HepG2 (cell line): Measurements from ENCODE around the gene SCUBE1. TPM values are rescaled to one million over a fixed set of nuclear protein-coding genes. Genes with fewer than 3 reads are reported as not detected.
A peak's percentile ranks its signal among the peaks of the same experiment; 100 is the strongest.

Source experiments
- BORCS8-MEF2B ChIP-seq: sonication (generic); formaldehyde crosslinking; IDR thresholded peaks from 2 replicates; pipeline ENCODE4 v1.8.0; 2022; ENCODE audit warnings: mild to moderate bottlenecking, missing genetic modification reagents
- CBX1 ChIP-seq: IDR thresholded peaks from one replicate; pipeline ENCODE4 v1.6.1; 2016; ENCODE audit warnings: antibody characterized with exemption, low read depth
- CHD4 ChIP-seq: fragments of 200-600 bp; sonication (generic); IDR thresholded peaks from 2 replicates; pipeline ENCODE4 v1.7.0; 2017; ENCODE audit warnings: mild to moderate bottlenecking, low read length, borderline replicate concordance
- CREB1 ChIP-seq, 2 experiments: fragments of 450-650 bp in 1 of 2; IDR thresholded peaks; 2 replicates each; pipeline ENCODE4 v1.6.1; 2016 to 2017; ENCODE audit warnings: control low read depth in 1 of 2, mild to moderate bottlenecking in 1 of 2, missing compliant biosample characterization in 1 of 2, missing genetic modification characterization in 1 of 2
- FOXP1 ChIP-seq, 2 experiments: fragments of 450-650 bp in 1 of 2; IDR thresholded peaks; 2 replicates each; pipeline ENCODE4 v1.6.1; 2017 to 2018; ENCODE audit warnings: antibody characterized with exemption in 1 of 2
- GPN1 ChIP-seq: sonication (generic); formaldehyde crosslinking; IDR thresholded peaks from 2 replicates; pipeline ENCODE4 v1.5.1; 2020; ENCODE audit warnings: missing genetic modification reagents, borderline replicate concordance
- HNF4G ChIP-seq, 2 experiments: sonication (generic) in 1 of 2; formaldehyde crosslinking in 1 of 2; IDR thresholded peaks; 2 replicates each; pipeline versions ENCODE4 v1.4.0 to v1.6.1; 2011 to 2020; ENCODE audit warnings: borderline replicate concordance in 2 of 2, low read depth in 2 of 2, mild to moderate bottlenecking in 2 of 2, low read length in 1 of 2, missing genetic modification reagents in 1 of 2, moderate library complexity in 1 of 2
- HOXA3 ChIP-seq: sonication (generic); formaldehyde crosslinking; IDR thresholded peaks from 2 replicates; pipeline ENCODE4 v1.5.0; 2020; ENCODE audit warnings: missing genetic modification reagents
- NFIC ChIP-seq: IDR thresholded peaks from 2 replicates; pipeline ENCODE4 v1.6.1; 2012; ENCODE audit warnings: mild to moderate bottlenecking, low read length, inconsistent platforms
- NR3C1 ChIP-seq: sonication (generic); formaldehyde crosslinking; IDR thresholded peaks from 2 replicates; pipeline ENCODE4 v1.4.0; 2020; ENCODE audit warnings: missing genetic modification reagents
- PRDM4 ChIP-seq: sonication (generic); formaldehyde crosslinking; IDR thresholded peaks from 2 replicates; pipeline ENCODE4 v1.9.0; 2021; ENCODE audit warnings: missing genetic modification reagents, borderline replicate concordance
- SIN3A ChIP-seq: IDR thresholded peaks from 2 replicates; pipeline ENCODE4 v1.6.1; 2011; ENCODE audit warnings: low read depth, mild to moderate bottlenecking, control low read depth, low read length, borderline replicate concordance
- TFAP4 ChIP-seq: sonication (generic); IDR thresholded peaks from 2 replicates; pipeline ENCODE4 v1.6.1; 2016; ENCODE audit warnings: low read depth, borderline replicate concordance
- ZFP1 ChIP-seq: IDR thresholded peaks from 2 replicates; pipeline ENCODE4 v1.6.1; 2016
- ZKSCAN1 ChIP-seq: fragments of 150-350 bp; IDR thresholded peaks from 2 replicates; pipeline ENCODE4 v1.6.1; 2014; ENCODE audit warnings: low read length
- ZNF180 ChIP-seq: sonication (generic); formaldehyde crosslinking; IDR thresholded peaks from 2 replicates; pipeline ENCODE4 v1.4.0; 2020; ENCODE audit warnings: low read depth, missing genetic modification reagents, borderline replicate concordance
- ZNF281 ChIP-seq: sonication (generic); formaldehyde crosslinking; IDR thresholded peaks from 2 replicates; pipeline ENCODE4 v1.4.0; 2020; ENCODE audit warnings: missing genetic modification reagents, borderline replicate concordance
- ZNF333 ChIP-seq: sonication (generic); formaldehyde crosslinking; IDR thresholded peaks from 2 replicates; pipeline ENCODE4 v1.4.0; 2020; ENCODE audit warnings: mild to moderate bottlenecking, missing genetic modification reagents, borderline replicate concordance
- ZNF34 ChIP-seq: sonication (generic); formaldehyde crosslinking; IDR thresholded peaks from 2 replicates; pipeline ENCODE4 v1.4.0; 2020; ENCODE audit warnings: mild to moderate bottlenecking, missing genetic modification reagents, borderline replicate concordance
- ZNF577 ChIP-seq: sonication (generic); formaldehyde crosslinking; IDR thresholded peaks from 2 replicates; pipeline ENCODE4 v1.4.0; 2020; ENCODE audit warnings: mild to moderate bottlenecking, low read depth, missing genetic modification reagents, borderline replicate concordance
- ZNF616 ChIP-seq: sonication (generic); formaldehyde crosslinking; IDR thresholded peaks from 2 replicates; pipeline ENCODE4 v1.5.0; 2020; ENCODE audit warnings: low read depth, mild to moderate bottlenecking, missing genetic modification reagents
- ZNF747 ChIP-seq: sonication (generic); formaldehyde crosslinking; IDR thresholded peaks from 2 replicates; pipeline ENCODE4 v1.8.1; 2023; ENCODE audit warnings: missing genetic modification reagents, mild to moderate bottlenecking, borderline replicate concordance
- ZZZ3 ChIP-seq: sonication (generic); formaldehyde crosslinking; IDR thresholded peaks from 2 replicates; pipeline ENCODE4 v1.4.0; 2020; ENCODE audit warnings: missing genetic modification reagents, mild to moderate bottlenecking, borderline replicate concordance
- polyA plus RNA-seq, 8 experiments: library from polyadenylated mRNA; depleted of rRNA in 3 of 8; stranded (reverse) in 7 of 8; unstranded in 1 of 8; fragments of >200 nt; fragmentation: Illumina TruSeq in 4 of 8; extraction: Trizol in 4 of 8; gene quantifications; 2 replicates each; pipeline versions ENCODE4 v1.2.1 to v1.2.3, GENCODE V29; 2011 to 2016; ENCODE audit warnings: low read depth in 4 of 8, missing spikeins in 1 of 8, mixed read lengths in 1 of 8; ENCODE audit not compliant: insufficient read depth in 1 of 8
- total RNA-seq, 5 experiments: library from RNA; depleted of rRNA; stranded (reverse); fragments of >200 nt; fragmentation: Illumina TruSeq; extraction: Trizol; gene quantifications; 2 replicates each; pipeline ENCODE4 v1.2.3, GENCODE V29; 2016; ENCODE audit warnings: low read depth in 1 of 5

Gene SCUBE1
- total and polyA plus RNA-seq, 2 of the 13 experiments (the other 11 are each of a cell fraction or from before 2014, with no cell fraction given) = under 0.01 to 0.05 TPM

- no peak for TF ChIP-seq BORCS8-MEF2B (CRISPR knock-in tag)
- TF ChIP-seq ZNF333 = no peak
- no peak for TF ChIP-seq FOXP1 (IDR thresholded peaks at IDR 0.05)
- TF ChIP-seq FOXP1 (CRISPR knock-in tag; IDR thresholded peaks at IDR 0.05) = no peak
- TF ChIP-seq ZZZ3 (CRISPR knock-in tag) = no peak
- TF ChIP-seq ZNF577 (CRISPR knock-in tag) = no peak
- no peak for TF ChIP-seq ZKSCAN1
- TF ChIP-seq NFIC = no peak
- TF ChIP-seq GPN1 (CRISPR knock-in tag) = no peak
- TF ChIP-seq TFAP4 = no peak
- TF ChIP-seq CBX1 = no peak
- 0 out of 2 replicates have a peak, but pooled peaks have one; percentile 20 for TF ChIP-seq ZNF616
- no peak for TF ChIP-seq ZNF747
- no peak for TF ChIP-seq CHD4
- no peak for TF ChIP-seq ZNF281
- peak; percentile 40 for TF ChIP-seq HOXA3 (CRISPR knock-in tag)
- no peak for TF ChIP-seq PRDM4 (CRISPR knock-in tag)
- TF ChIP-seq ZNF34 (CRISPR knock-in tag) = no peak
- TF ChIP-seq ZFP1 (CRISPR knock-in tag) = no peak
- no peak for TF ChIP-seq SIN3A
- TF ChIP-seq CREB1 (IDR thresholded peaks at IDR 0.05) = no peak
- TF ChIP-seq CREB1 (CRISPR knock-in tag; IDR thresholded peaks at IDR 0.05) = no peak
- TF ChIP-seq NR3C1 = no peak
- no peak for TF ChIP-seq ZNF180 (CRISPR knock-in tag)
- no peak for TF ChIP-seq HNF4G (IDR thresholded peaks at IDR 0.05; ENCODE audit: borderline replicate concordance, low read depth, low read length)
- TF ChIP-seq HNF4G (CRISPR knock-in tag; IDR thresholded peaks at IDR 0.05; ENCODE audit: borderline replicate concordance, low read depth) = no peak
Measured at GRCh38 chr22:43186272-43187170, 156.7 kb downstream of the SCUBE1 start, which contains the start of gene TTLL12 (continued).
